HL-60 (cell line): ENCODE data around the gene SIX2.

Experiments
- DNase-seq, 2 experiments: peaks; one replicate each; pipeline ENCODE4 v3.0.0-alpha.2; 2010 to 2020; ENCODE audit warnings: low read depth in 1 of 2, low spot score in 1 of 2
- H3K27ac ChIP-seq: fragments of 250-450 bp; sonication (Bioruptor Pico); replicated peaks from 2 replicates; pipeline ENCODE4 v1.5.1; 2020; ENCODE audit warnings: mild to moderate bottlenecking, moderate library complexity
- H3K27me3 ChIP-seq: fragments of 250-450 bp; sonication (Bioruptor Pico); 2 replicates; pipeline ENCODE4 v1.5.1; 2021; ENCODE audit warnings: mild to moderate bottlenecking, moderate library complexity; ENCODE audit not compliant: insufficient read depth, poor library complexity, severe bottlenecking
- H3K4me3 ChIP-seq: replicated peaks from 2 replicates; pipeline ENCODE4 v1.5.1; 2011; ENCODE audit warnings: mild to moderate bottlenecking, control low read depth, low read length; ENCODE audit not compliant: insufficient read depth
- GABPA ChIP-seq: IDR thresholded peaks from 2 replicates; pipeline ENCODE4 v1.6.1; 2012; ENCODE audit warnings: low read depth
- POLR2AphosphoS5 ChIP-seq: IDR thresholded peaks from 2 replicates; pipeline ENCODE4 v1.6.1; 2012; ENCODE audit warnings: low read depth
- REST ChIP-seq: IDR thresholded peaks from 2 replicates; pipeline ENCODE4 v1.6.1; 2012; ENCODE audit warnings: low read depth; ENCODE audit not compliant: insufficient replicate concordance
- SPI1 ChIP-seq: IDR thresholded peaks from 2 replicates; pipeline ENCODE4 v1.6.1; 2012; ENCODE audit warnings: low read depth, mild to moderate bottlenecking, borderline replicate concordance
- TF ChIP-seq, protein P1 (sequence below): IDR thresholded peaks from one replicate; pipeline ENCODE4 v1.5.1; 2011; ENCODE audit warnings: low read length, control low read depth, inconsistent platforms; ENCODE audit not compliant: insufficient read depth

Gene SIX2

DNA sequence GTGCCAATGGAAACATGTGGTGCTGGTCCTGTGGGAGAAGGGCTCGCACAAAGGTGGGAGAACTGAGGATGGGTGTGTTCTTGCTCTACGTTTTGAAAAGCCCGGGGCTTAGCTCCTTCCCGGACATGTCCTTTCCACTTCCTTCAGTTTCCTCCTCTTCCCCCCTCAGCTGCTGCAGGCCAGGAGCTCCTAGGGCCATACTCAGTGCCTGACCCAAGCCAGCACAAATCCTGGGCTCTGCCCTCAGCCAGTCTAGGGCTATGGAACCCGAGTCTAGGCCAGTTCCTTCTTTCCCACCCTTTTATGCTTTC is 1.4 kb upstream of the SIX2 start:
- DNase-seq: no peak
- TF ChIP-seq SPI1 (no peak), GABPA (no peak), REST (no peak), POLR2AphosphoS5 (no peak)
- TF ChIP-seq, protein P1, sequence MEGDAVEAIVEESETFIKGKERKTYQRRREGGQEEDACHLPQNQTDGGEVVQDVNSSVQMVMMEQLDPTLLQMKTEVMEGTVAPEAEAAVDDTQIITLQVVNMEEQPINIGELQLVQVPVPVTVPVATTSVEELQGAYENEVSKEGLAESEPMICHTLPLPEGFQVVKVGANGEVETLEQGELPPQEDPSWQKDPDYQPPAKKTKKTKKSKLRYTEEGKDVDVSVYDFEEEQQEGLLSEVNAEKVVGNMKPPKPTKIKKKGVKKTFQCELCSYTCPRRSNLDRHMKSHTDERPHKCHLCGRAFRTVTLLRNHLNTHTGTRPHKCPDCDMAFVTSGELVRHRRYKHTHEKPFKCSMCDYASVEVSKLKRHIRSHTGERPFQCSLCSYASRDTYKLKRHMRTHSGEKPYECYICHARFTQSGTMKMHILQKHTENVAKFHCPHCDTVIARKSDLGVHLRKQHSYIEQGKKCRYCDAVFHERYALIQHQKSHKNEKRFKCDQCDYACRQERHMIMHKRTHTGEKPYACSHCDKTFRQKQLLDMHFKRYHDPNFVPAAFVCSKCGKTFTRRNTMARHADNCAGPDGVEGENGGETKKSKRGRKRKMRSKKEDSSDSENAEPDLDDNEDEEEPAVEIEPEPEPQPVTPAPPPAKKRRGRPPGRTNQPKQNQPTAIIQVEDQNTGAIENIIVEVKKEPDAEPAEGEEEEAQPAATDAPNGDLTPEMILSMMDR: no peak
- H3K27me3 ChIP-seq: peaks cover 83% of the 10 kb centered on the region
- no peak overlapping the region for H3K4me3 ChIP-seq
- H3K27ac ChIP-seq: no peak overlapping the region

GRCh38 chr2:45009928-45010701 is 863 bp upstream of the SIX2 start:
- H3K27ac ChIP-seq: no peak overlapping the region
- no peak for DNase-seq
- H3K4me3 ChIP-seq: no peak overlapping the region
- TF ChIP-seq REST (no peak), GABPA (no peak), POLR2AphosphoS5 (no peak)
- TF ChIP-seq, protein P1: no peak
- peaks cover 88% of the 10 kb centered on the region for H3K27me3 ChIP-seq

GRCh38 chr2:45008296-45009129 is 739 bp downstream of the SIX2 start:
- H3K4me3 ChIP-seq: peak overlapping the region; percentile 20
- peak; percentile 11 to 23 for DNase-seq
- no peak overlapping the region for H3K27ac ChIP-seq
- no peak for TF ChIP-seq SPI1
- TF ChIP-seq, protein P1: no peak
- no peak for TF ChIP-seq GABPA
- TF ChIP-seq REST: no peak
- no peak for TF ChIP-seq POLR2AphosphoS5
- peaks cover 93% of the 10 kb centered on the region for H3K27me3 ChIP-seq
